AG10803 (cell line): Measurements from ENCODE around the gene ADPRHL1.
"Not testable (repeated sequence)": the region's sequence is repeated elsewhere in the genome, so short reads cannot be mapped to it uniquely, and the experiment has no call there.

Source experiments
- DNase-seq: peaks from one replicate; pipeline ENCODE4 v3.0.0; 2010; ENCODE audit warnings: low read depth
- H3K4me3 ChIP-seq: 2 replicates; pipeline ENCODE4 v1.5.1; 2011; ENCODE audit warnings: mild to moderate bottlenecking, low read length, control low read depth
- TF ChIP-seq, protein P1 (sequence below): conservative IDR thresholded peaks from 2 replicates; pipeline ENCODE4 v1.5.1; 2011; ENCODE audit warnings: mild to moderate bottlenecking, low read length, control low read depth, inconsistent platforms

The ADPRHL1 gene

DNA sequence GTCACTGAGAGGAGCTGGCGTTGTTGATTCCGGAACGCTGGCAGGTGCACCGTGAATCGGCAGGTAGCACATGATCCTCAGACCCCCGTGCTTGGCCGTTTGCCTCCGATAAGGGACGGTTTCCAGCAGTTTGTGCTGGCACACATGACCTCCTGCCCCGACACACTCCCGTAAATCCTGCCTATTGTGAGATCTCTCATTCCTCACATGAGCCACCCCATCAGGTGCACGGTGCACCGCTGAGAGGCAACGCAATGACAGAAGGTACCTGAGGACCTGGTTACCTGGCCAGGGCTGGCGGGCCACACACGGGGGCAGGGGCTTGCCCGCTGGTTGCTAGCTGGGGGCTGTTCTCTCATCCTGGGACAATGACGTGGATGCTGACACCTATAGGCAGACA lies 2.1 kb upstream of the ADPRHL1 start:
- no peak overlapping the region for H3K4me3 ChIP-seq
- TF ChIP-seq, protein P1, sequence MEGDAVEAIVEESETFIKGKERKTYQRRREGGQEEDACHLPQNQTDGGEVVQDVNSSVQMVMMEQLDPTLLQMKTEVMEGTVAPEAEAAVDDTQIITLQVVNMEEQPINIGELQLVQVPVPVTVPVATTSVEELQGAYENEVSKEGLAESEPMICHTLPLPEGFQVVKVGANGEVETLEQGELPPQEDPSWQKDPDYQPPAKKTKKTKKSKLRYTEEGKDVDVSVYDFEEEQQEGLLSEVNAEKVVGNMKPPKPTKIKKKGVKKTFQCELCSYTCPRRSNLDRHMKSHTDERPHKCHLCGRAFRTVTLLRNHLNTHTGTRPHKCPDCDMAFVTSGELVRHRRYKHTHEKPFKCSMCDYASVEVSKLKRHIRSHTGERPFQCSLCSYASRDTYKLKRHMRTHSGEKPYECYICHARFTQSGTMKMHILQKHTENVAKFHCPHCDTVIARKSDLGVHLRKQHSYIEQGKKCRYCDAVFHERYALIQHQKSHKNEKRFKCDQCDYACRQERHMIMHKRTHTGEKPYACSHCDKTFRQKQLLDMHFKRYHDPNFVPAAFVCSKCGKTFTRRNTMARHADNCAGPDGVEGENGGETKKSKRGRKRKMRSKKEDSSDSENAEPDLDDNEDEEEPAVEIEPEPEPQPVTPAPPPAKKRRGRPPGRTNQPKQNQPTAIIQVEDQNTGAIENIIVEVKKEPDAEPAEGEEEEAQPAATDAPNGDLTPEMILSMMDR: no peak
- no peak for DNase-seq

DNA sequence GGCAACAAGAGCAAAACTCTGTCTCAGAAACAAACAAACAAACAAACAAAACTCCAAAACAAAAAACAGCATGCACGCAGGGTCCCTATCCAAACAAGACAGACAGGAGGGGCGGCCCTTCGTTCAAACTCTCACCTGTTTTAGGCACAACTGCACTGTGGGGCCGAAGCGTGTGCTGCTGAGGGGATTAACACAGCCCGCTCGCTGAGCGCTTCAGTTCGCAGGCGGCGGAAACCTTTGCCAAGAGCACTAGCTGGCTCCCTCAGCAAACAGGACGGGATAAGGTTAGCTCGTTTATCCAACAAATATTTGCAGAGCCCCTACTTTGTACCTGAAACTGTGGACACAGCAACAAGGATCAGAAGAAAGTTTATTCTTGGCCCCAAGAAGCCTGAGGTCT lies 1.6 kb upstream of the ADPRHL1 start:
- H3K4me3 ChIP-seq: no peak overlapping the region
- TF ChIP-seq, protein P1: no peak
- no peak for DNase-seq

DNA sequence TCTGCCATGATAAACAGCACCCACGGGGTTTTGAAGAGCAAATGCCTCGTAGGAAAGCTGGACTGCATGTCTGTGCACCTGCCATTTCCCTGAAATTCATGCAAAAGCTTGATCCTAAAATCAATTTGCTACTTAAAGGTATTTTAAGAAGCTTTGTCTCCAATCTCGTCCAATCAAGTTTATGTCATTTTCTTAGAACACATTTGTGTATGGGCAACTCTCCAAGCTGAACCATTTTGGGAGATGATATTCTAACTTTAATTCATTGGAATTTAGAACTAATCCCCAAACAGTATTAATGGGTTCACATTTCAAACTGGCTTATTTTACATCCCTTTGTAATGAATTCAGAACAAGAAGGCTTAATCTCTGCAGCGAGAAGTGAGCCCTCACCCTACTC lies 822 bp downstream of the ADPRHL1 start:
- no peak overlapping the region for H3K4me3 ChIP-seq
- TF ChIP-seq, protein P1: no peak
- DNase-seq: no peak

DNA sequence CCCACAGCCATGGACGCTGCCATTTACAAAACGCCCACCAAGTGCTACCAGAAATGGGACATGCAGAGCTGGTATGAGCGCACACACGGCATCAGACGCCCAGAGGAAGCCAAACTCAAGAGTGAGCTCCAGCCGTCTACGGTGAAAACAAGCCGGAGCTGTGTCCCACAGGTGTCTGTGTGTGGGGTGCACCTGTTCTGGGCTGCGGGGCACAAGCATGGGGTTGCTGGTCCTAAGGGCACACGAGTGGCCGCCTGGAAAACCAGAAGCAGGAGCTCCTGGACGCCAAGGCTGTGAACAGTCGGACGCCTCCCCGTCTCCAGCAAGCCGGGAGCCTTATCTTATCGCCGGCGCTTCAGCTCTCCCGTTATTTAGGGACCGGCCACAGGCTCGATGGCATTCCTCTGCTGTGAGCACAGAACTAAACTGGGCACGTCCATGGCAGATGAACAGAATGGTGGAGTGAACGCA lies 1.3 kb downstream of the ADPRHL1 start:
- no peak for DNase-seq
- no peak overlapping the region for H3K4me3 ChIP-seq
- TF ChIP-seq, protein P1: no peak

DNA sequence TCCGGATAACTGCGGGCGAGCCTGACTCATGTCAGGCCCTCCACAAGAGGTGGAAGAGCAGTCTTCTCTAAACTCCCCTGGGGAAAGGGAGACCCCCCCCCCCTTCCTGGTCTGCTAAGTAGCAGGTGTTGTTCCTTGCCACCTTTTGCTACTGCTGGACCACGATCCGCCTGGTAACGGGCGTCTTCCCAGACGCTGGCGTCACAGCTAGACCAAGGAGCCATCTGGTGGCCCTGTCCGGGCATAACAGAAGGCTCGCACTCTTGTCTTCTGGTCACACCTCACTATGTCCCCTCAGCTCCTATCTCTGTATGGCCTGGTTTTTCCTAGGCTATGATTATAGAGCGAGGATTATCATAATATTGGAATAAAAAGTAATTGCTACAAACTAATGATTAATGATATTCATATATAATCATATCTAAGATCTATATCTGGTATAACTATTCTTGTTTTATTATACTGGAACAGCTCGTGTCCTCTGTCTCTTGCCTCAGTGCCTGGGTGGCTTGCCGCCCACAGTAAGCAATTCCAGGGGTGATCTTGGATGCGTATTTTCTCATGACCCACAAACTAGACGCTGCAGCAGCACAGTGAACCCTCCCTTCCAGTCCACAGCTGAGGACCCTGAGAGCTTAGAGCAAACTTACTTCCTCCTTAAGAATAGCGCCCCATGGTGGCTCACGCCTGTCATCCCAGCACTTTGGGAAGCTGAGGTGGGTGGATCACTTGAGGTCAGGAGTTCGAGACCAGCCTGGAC lies 2.2 kb downstream of the ADPRHL1 start:
- TF ChIP-seq, protein P1: peak; percentile 51
- not testable (repeated sequence) for H3K4me3 ChIP-seq
- DNase-seq: peak; percentile 25

DNA sequence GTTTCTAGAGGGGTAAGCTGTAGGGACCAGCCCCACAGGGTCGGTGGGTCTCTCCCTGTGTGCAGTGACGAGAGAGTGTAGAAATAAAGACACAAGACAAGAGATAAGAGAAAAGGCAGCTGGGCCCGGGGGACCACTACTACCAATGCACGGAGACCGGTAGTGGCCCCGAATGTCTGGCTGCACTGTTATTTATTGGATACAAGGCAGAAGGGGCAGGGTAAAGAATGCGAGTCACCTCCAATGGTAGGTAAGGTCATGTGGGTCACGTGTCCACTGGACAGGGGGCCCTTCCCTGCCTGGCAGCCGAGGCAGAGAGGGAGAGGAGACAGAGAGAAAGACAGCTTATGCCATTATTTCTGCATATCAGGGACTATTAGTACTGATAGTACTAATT lies 2.9 kb downstream of the ADPRHL1 start:
- H3K4me3 ChIP-seq: not testable (repeated sequence)

DNA sequence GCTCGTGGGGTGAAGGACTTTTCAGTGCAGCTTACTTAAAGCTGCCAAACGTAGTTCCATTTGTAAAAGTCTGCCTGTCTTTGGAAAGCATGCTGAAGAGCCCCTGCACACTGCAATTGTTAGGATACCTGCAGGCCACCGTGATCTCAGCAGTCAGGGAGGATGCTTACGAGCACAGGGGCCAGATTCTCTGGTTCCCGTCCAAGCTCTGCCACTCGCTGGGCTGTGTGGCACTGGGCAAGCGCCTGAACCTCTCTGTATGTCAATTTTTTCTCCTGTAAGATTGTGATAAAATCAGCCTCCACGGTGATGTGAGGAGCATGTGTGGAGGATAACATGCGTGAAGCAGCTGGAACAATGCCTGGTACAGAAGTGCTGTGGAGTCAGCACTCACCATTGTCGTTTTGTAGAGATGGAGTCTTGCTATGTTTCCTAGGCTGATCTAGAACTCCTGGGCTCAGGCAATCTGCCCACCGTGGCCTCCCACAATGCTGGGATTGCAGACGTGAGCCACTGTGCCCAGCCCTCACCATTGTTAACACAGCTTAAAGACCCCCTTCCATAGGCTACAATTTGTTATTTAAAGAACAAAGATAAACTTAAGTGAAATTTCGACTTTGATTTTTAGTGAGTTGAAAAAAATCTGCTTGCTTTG lies 3.5 kb downstream of the ADPRHL1 start:
- DNase-seq: no peak
- peak overlapping the region; percentile 54 for H3K4me3 ChIP-seq
- TF ChIP-seq, protein P1: no peak

More for the DNA sequence above, 2.9 kb downstream of the ADPRHL1 start:
- DNase-seq: not testable (repeated sequence)
